PC-3 (cell line): Measurements from ENCODE around the gene SLC43A3. TPM values are rescaled to one million over a fixed set of nuclear protein-coding genes. Genes with fewer than 3 reads are reported as not detected.
"Not testable (repeated sequence)": the region's sequence is repeated elsewhere in the genome, so short reads cannot be mapped to it uniquely, and the experiment has no call there.

Experiments
- ATAC-seq: fragments of 200-7000 bp; cut with Tn5 transposase; 2 replicates; pipeline ENCODE4 v1.9.1; 2020; ENCODE audit warnings: mild to moderate bottlenecking, moderate library complexity
- BruUV-seq: library from RNA; stranded (reverse); fragments of 400-500 nt; replicated peaks from 2 replicates; lab custom pipeline; 2021; lab: Mats Ljungman, UMichigan
- CTCF ChIA-PET: fragments of 300-600 bp; sonication (Branson Sonifier 250); formaldehyde crosslinking; loops from one replicate; lab custom pipeline; 2022; ENCODE audit warnings: antibody characterized with exemption; lab: Charles Lee
- POLR2A ChIA-PET: fragments of 300-600 bp; sonication (Branson Sonifier 250); formaldehyde crosslinking; loops from one replicate; lab custom pipeline; 2022; ENCODE audit warnings: antibody characterized with exemption; ENCODE audit not compliant: unreplicated experiment; lab: Charles Lee
- DNase-seq: peaks from one replicate; pipeline ENCODE4 v3.0.0-alpha.2; 2015
- H2AFZ ChIP-seq: fragments of 300-600 bp; sonication (generic); 2 replicates; pipeline ENCODE4 v1.6.0; 2016; ENCODE audit warnings: antibody characterized with exemption, low read length
- H3F3A ChIP-seq: fragments of 300-600 bp; sonication (generic); one replicate; pipeline ENCODE4 v1.6.0; 2017; ENCODE audit warnings: antibody characterized with exemption, low read length, control low read depth, mild to moderate bottlenecking; ENCODE audit not compliant: unreplicated experiment
- H3K27ac ChIP-seq: fragments of 300-600 bp; sonication (generic); 2 replicates; pipeline ENCODE4 v1.5.1; 2016; ENCODE audit warnings: mild to moderate bottlenecking, low read length
- H3K27me3 ChIP-seq: fragments of 300-600 bp; sonication (generic); 2 replicates; pipeline ENCODE4 v1.6.1; 2016; ENCODE audit warnings: low read length, mixed read lengths
- H3K36me3 ChIP-seq: fragments of 300-600 bp; sonication (generic); 2 replicates; pipeline ENCODE4 v1.6.1; 2016; ENCODE audit warnings: low read depth, mixed run types, low read length, mixed read lengths
- H3K4me1 ChIP-seq: fragments of 300-600 bp; sonication (generic); 2 replicates; pipeline ENCODE4 v1.5.1; 2016; ENCODE audit warnings: low read length; ENCODE audit not compliant: insufficient read depth
- H3K4me2 ChIP-seq: fragments of 300-600 bp; sonication (generic); 2 replicates; pipeline ENCODE4 v1.6.0; 2016; ENCODE audit warnings: low read length
- H3K4me3 ChIP-seq: fragments of 300-600 bp; sonication (generic); 2 replicates; pipeline ENCODE4 v1.5.1; 2016; ENCODE audit warnings: mild to moderate bottlenecking, low read length, mixed read lengths
- H3K79me2 ChIP-seq: fragments of 300-600 bp; sonication (generic); 2 replicates; pipeline ENCODE4 v1.6.1; 2017; ENCODE audit warnings: low read length, mixed read lengths
- H3K9ac ChIP-seq: fragments of 300-600 bp; sonication (generic); 2 replicates; pipeline ENCODE4 v1.6.0; 2016; ENCODE audit warnings: mild to moderate bottlenecking, low read length
- H3K9me2 ChIP-seq: fragments of 300-600 bp; sonication (generic); replicated peaks from 2 replicates; pipeline ENCODE4 v1.6.1; 2016; ENCODE audit warnings: mixed run types, low read length, mixed read lengths
- H3K9me3 ChIP-seq: fragments of 300-600 bp; sonication (generic); 2 replicates; pipeline ENCODE4 v1.6.1; 2016; ENCODE audit warnings: low read length, mixed read lengths
- H4K20me1 ChIP-seq: fragments of 300-600 bp; sonication (generic); 2 replicates; pipeline ENCODE4 v1.6.1; 2016; ENCODE audit warnings: low read length, mixed read lengths
- EZH2 ChIP-seq: fragments of 300-600 bp; sonication (generic); IDR thresholded peaks from one replicate; pipeline ENCODE4 v1.6.1; 2017; ENCODE audit warnings: antibody characterized with exemption, mild to moderate bottlenecking, low read length; ENCODE audit not compliant: unreplicated experiment
- EZH2phosphoT487 ChIP-seq: fragments of 300-600 bp; sonication (generic); IDR thresholded peaks from 2 replicates; pipeline ENCODE4 v1.6.1; 2018; ENCODE audit warnings: mild to moderate bottlenecking, antibody characterized with exemption, low read length, borderline replicate concordance
- intact Hi-C: fragments of 100-400 bp; cut with micrococcal nuclease; formaldehyde crosslinking; loops from 2 replicates; pipeline ENCODE4 v1.9.0; 2023
- total RNA-seq: library from RNA; depleted of rRNA; stranded (reverse); fragments of >200 nt; gene quantifications from 2 replicates; pipeline ENCODE4 v1.2.3, GENCODE V29; 2014
- TF ChIP-seq, protein P1 (sequence below): fragments of 300-600 bp; sonication (generic); conservative IDR thresholded peaks from 2 replicates; pipeline ENCODE4 v1.5.1; 2017; ENCODE audit warnings: antibody characterized with exemption, low read depth, mild to moderate bottlenecking, low read length

Gene SLC43A3
- total RNA-seq, 1 experiment from 2014 or later = 35.0 TPM

GRCh38 chr11:57361926-57362325, 65.0 kb downstream of the SLC43A3 start:
- Histone ChIP-seq H3K27ac (no peak overlapping the region), H3K27me3 (0 out of 2 replicates have a peak, but pooled peaks cover 17% of the 10 kb centered on the region), H3K4me3 (no peak overlapping the region), H3F3A (no peaks in the 10 kb centered on the region), H2AFZ (no peak overlapping the region), H4K20me1 (no peaks in the 10 kb centered on the region), H3K9me3 (no peaks in the 10 kb centered on the region), H3K79me2 (no peaks in the 10 kb centered on the region), H3K9ac (no peak overlapping the region), H3K4me2 (no peak overlapping the region), H3K9me2 (no peaks in the 10 kb centered on the region), H3K36me3 (no peaks in the 10 kb centered on the region), H3K4me1 (no peaks in the 10 kb centered on the region)
- ATAC-seq (no peak), DNase-seq (no peak)
- ChIA-PET POLR2A (no interaction called here), CTCF (no interaction called here)
- BruUV-seq = no TSS peak
- TF ChIP-seq, protein P1, sequence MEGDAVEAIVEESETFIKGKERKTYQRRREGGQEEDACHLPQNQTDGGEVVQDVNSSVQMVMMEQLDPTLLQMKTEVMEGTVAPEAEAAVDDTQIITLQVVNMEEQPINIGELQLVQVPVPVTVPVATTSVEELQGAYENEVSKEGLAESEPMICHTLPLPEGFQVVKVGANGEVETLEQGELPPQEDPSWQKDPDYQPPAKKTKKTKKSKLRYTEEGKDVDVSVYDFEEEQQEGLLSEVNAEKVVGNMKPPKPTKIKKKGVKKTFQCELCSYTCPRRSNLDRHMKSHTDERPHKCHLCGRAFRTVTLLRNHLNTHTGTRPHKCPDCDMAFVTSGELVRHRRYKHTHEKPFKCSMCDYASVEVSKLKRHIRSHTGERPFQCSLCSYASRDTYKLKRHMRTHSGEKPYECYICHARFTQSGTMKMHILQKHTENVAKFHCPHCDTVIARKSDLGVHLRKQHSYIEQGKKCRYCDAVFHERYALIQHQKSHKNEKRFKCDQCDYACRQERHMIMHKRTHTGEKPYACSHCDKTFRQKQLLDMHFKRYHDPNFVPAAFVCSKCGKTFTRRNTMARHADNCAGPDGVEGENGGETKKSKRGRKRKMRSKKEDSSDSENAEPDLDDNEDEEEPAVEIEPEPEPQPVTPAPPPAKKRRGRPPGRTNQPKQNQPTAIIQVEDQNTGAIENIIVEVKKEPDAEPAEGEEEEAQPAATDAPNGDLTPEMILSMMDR = no peak
- TF ChIP-seq EZH2phosphoT487 (no peak), EZH2 (no peak)
- intact Hi-C loops = no loop called here

DNA sequence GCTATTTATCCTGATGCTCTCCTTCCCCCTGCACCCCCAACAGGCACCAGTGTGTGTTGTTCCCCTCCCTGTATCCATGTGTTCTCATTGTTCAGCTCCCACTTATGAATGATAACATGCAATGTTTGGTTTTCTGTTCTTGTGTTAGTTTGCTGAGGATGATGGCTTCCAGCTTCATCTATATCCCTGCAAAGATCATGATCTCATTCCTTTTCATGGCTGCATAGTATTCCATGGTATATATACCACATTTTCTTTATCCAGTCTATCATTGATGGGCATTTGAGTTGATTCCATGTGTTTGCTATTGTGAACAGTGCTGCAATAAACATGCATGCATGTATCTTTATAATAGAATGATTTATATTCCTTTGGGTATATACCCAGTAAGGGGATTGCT, 65.5 kb downstream of the SLC43A3 start:
- intact Hi-C loops, BruUV-seq, ATAC-seq, H3K4me2 ChIP-seq, CTCF ChIA-PET, H3K27ac ChIP-seq, H3K36me3 ChIP-seq, H3K9ac ChIP-seq, H3K4me3 ChIP-seq, H3K79me2 ChIP-seq, DNase-seq, H3K9me3 ChIP-seq, H4K20me1 ChIP-seq, H3F3A ChIP-seq, POLR2A ChIA-PET, H2AFZ ChIP-seq, H3K9me2 ChIP-seq, H3K4me1 ChIP-seq: not testable (repeated sequence)
- 0 out of 2 replicates have a peak, but pooled peaks cover 17% of the 10 kb centered on the region for H3K27me3 ChIP-seq

- Histone ChIP-seq H3F3A (no peaks in the 10 kb centered on the region), H2AFZ (no peak overlapping the region), H3K27me3 (0 out of 2 replicates have a peak, but pooled peaks cover 17% of the 10 kb centered on the region), H3K9me2 (no peaks in the 10 kb centered on the region), H3K79me2 (no peaks in the 10 kb centered on the region), H3K4me3 (no peak overlapping the region), H4K20me1 (no peaks in the 10 kb centered on the region), H3K27ac (no peak overlapping the region), H3K4me2 (no peak overlapping the region), H3K4me1 (no peaks in the 10 kb centered on the region), H3K9me3 (no peaks in the 10 kb centered on the region), H3K36me3 (no peaks in the 10 kb centered on the region), H3K9ac (no peak overlapping the region)
- ChIA-PET POLR2A (no interaction called here), CTCF (interaction anchor here (0.6 kb wide), 1 partner anchor 116 kb away, joined by 3 read pairs; no protein-coding TSS in a partner anchor)
- no peak for TF ChIP-seq EZH2phosphoT487
- TF ChIP-seq, protein P1 = no peak
- TF ChIP-seq EZH2 = no peak
- no TSS peak for BruUV-seq
- ATAC-seq (no peak), DNase-seq (no peak)
- intact Hi-C loops = no loop called here
Measured at GRCh38 chr11:57360991-57361390, 65.9 kb downstream of the SLC43A3 start.
